ENCODE results near the gene PPARA. TPM values are rescaled to one million over a fixed set of nuclear protein-coding genes. Genes with fewer than 3 reads are reported as not detected.

Gene PPARA
- total and polyA plus RNA-seq, 9 of the 15 experiments (the other 6 are each of a cell fraction or from before 2014, with no cell fraction given), result 0.64 to 5.3 (median 3.5) TPM

GRCh38 chr22:46288846-46289243 lies 138.5 kb downstream of the PPARA start (continued):
- TF ChIP-seq MGA (IDR thresholded peaks at IDR 0.05) (no peak), DEAF1 (CRISPR knock-in tag; IDR thresholded peaks at IDR 0.05) (no peak), GTF2E2 (tag; IDR thresholded peaks at IDR 0.05) (no peak), GABPB2 (CRISPR knock-in tag; conservative IDR thresholded peaks at IDR 0.05) (no peak)
- TF ChIP-seq, protein P1, sequence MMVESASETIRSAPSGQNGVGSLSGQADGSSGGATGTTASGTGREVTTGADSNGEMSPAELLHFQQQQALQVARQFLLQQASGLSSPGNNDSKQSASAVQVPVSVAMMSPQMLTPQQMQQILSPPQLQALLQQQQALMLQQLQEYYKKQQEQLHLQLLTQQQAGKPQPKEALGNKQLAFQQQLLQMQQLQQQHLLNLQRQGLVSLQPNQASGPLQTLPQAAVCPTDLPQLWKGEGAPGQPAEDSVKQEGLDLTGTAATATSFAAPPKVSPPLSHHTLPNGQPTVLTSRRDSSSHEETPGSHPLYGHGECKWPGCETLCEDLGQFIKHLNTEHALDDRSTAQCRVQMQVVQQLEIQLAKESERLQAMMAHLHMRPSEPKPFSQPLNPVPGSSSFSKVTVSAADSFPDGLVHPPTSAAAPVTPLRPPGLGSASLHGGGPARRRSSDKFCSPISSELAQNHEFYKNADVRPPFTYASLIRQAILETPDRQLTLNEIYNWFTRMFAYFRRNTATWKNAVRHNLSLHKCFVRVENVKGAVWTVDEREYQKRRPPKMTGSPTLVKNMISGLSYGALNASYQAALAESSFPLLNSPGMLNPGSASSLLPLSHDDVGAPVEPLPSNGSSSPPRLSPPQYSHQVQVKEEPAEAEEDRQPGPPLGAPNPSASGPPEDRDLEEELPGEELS (CRISPR knock-in tag; IDR thresholded peaks at IDR 0.05; ENCODE audit: borderline replicate concordance), result no peak

Measured in K562 (cell line).